SK-N-DZ (cell line): ENCODE measurements around the gene TTC34.

Experiments used
- DNase-seq: peaks from one replicate; pipeline ENCODE4 v3.0.0-alpha.2; 2015; ENCODE audit warnings: low spot score

TTC34 gene

GRCh38 chr1:2812939-2813653 lies 11.6 kb upstream of the TTC34 start:
- no peak for DNase-seq

- no peak for DNase-seq
These were observed 10.6 kb upstream of the TTC34 start for GRCh38 chr1:2812136-2812535.

- no peak for DNase-seq
These were observed 10.0 kb upstream of the TTC34 start for GRCh38 chr1:2811533-2811918.

- DNase-seq = no peak
These were observed 9.5 kb upstream of the TTC34 start for GRCh38 chr1:2810899-2811532.

- no peak for DNase-seq
These were observed 8.8 kb upstream of the TTC34 start for GRCh38 chr1:2810281-2810680.

GRCh38 chr1:2809656-2810055 lies 8.2 kb upstream of the TTC34 start:
- DNase-seq = no peak

- no peak for DNase-seq
These were observed 7.5 kb upstream of the TTC34 start for GRCh38 chr1:2808831-2809605.

- DNase-seq = no peak
These were observed 6.9 kb upstream of the TTC34 start for GRCh38 chr1:2808386-2808705.

- no peak for DNase-seq
These were observed 6.3 kb upstream of the TTC34 start for GRCh38 chr1:2807678-2808385.

GRCh38 chr1:2807036-2807435 lies 5.5 kb upstream of the TTC34 start:
- DNase-seq = no peak

GRCh38 chr1:2806591-2806990 lies 5.1 kb upstream of the TTC34 start:
- no peak for DNase-seq

GRCh38 chr1:2805801-2806430 lies 4.4 kb upstream of the TTC34 start:
- DNase-seq = no peak

GRCh38 chr1:2804628-2805351 lies 3.3 kb upstream of the TTC34 start:
- no peak for DNase-seq

GRCh38 chr1:2803931-2804627 lies 2.6 kb upstream of the TTC34 start:
- DNase-seq = no peak

- no peak for DNase-seq
These were observed 1.8 kb upstream of the TTC34 start for GRCh38 chr1:2803086-2803930.

- no peak for DNase-seq
These were observed 998 bp upstream of the TTC34 start for GRCh38 chr1:2802421-2802961.

- DNase-seq = no peak
These were observed 447 bp downstream of the TTC34 start for GRCh38 chr1:2801046-2801445.

GRCh38 chr1:2800664-2801045 lies 838 bp downstream of the TTC34 start:
- DNase-seq = no peak
